ENCODE measurements around the gene WASL. TPM values are rescaled to one million over a fixed set of nuclear protein-coding genes. Genes with fewer than 3 reads are reported as not detected.

WASL gene
- polyA plus RNA-seq, 3 donors = 1.6 to 3.9 (median 2.1) TPM

DNA sequence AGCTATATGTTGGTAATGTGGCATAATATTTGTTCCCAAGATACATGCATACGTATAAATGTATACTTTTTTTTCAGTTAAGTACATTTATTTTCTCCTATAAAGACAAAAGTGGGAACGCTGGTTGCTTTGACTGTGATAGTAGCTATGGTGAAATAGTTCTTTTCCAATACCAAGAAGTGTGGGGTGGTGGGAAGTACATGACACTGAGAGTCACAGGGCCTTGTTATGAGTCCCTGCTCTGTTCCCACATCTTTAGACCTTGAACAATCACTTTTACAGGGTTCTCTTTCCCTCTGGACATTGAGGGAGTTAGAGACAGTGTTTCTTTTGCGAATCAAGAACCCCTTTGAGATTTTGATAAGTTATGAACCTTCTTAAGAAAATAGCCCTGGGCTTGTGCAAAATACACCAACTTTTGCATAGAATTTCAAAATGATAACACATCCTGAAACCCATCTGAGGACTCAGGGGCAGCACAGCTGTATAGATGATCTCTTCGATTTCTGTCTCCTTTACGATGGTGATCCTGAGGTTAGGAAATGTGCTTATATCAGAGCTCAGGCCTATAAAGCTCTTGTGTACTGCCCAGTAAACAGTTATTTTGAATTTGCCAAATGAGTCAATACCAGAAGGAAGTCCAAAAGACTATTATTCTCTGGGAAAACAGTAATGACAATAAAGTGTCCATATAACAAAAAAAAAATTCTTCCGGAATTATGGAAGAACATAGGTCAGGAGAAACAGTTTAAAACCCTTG lies 92.1 kb downstream of the WASL start:
- no peaks in the 10 kb centered on the region for H4K20me1 ChIP-seq (ENCODE audit: insufficient read depth, low read length)
- no peak for DNase-seq
- intact Hi-C loops (cut with micrococcal nuclease) = no loop called here
- H3K4me1 ChIP-seq (ENCODE audit: control insufficient read depth in 1 of 2, insufficient read depth in 2 of 2, low read length in 2 of 2) = no peaks in the 10 kb centered on the region
- H3K36me3 ChIP-seq (replicated peaks in 1 of 2; ENCODE audit: control insufficient read depth in 1 of 2, insufficient read depth in 2 of 2, low read length in 2 of 2) = no peaks in the 10 kb centered on the region
- no peak overlapping the region for H3K4me3 ChIP-seq (replicated peaks in 1 of 3; ENCODE audit: low read depth in 2 of 3, low read length in 3 of 3)
- no peaks in the 10 kb centered on the region for H3K79me2 ChIP-seq (ENCODE audit: insufficient read depth, low read length)
- 93% methylated on average over 2 of the region's 6 CpGs for WGBS (ENCODE audit: insufficient coverage)
- Mint-ChIP-seq H3K27ac (no peak overlapping the region), H3K4me1 (peaks cover under 1% of the 10 kb centered on the region), H3K27me3 (ENCODE audit: low read depth in 3 of 3) (peaks cover 0 to 4% (median 2%) of the 10 kb centered on the region in 3 donors), H3K36me3 (no peaks in the 10 kb centered on the region), H3K4me3 (no peak overlapping the region), H3K9me3 (peaks cover 0 to 3% (median 0%) of the 10 kb centered on the region in 7 donors)
- H3K9ac ChIP-seq (ENCODE audit: insufficient read depth, low read length, poor library complexity, severe bottlenecking) = no peak overlapping the region
- no peak overlapping the region for H3K4me2 ChIP-seq (replicated peaks; ENCODE audit: extremely low read depth, low read length, poor library complexity, severe bottlenecking)
- TF ChIP-seq, protein P1, sequence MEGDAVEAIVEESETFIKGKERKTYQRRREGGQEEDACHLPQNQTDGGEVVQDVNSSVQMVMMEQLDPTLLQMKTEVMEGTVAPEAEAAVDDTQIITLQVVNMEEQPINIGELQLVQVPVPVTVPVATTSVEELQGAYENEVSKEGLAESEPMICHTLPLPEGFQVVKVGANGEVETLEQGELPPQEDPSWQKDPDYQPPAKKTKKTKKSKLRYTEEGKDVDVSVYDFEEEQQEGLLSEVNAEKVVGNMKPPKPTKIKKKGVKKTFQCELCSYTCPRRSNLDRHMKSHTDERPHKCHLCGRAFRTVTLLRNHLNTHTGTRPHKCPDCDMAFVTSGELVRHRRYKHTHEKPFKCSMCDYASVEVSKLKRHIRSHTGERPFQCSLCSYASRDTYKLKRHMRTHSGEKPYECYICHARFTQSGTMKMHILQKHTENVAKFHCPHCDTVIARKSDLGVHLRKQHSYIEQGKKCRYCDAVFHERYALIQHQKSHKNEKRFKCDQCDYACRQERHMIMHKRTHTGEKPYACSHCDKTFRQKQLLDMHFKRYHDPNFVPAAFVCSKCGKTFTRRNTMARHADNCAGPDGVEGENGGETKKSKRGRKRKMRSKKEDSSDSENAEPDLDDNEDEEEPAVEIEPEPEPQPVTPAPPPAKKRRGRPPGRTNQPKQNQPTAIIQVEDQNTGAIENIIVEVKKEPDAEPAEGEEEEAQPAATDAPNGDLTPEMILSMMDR (IDR thresholded peaks at IDR 0.05) = no peak
- H2AFZ ChIP-seq (ENCODE audit: insufficient read depth, low read depth, low read length, poor library complexity, severe bottlenecking) = no peak overlapping the region
- no peaks in the 10 kb centered on the region for H3K27me3 ChIP-seq (ENCODE audit: control insufficient read depth in 2 of 2, insufficient read depth in 2 of 2, low read length in 2 of 2)
- H3K27ac ChIP-seq (ENCODE audit: low read depth in 1 of 2, low read length in 2 of 2) = no peak overlapping the region
- H3K9me3 ChIP-seq (replicated peaks in 1 of 2; ENCODE audit: control insufficient read depth in 1 of 2, insufficient read depth in 1 of 2, low read length in 2 of 2) = no peaks in the 10 kb centered on the region

DNA sequence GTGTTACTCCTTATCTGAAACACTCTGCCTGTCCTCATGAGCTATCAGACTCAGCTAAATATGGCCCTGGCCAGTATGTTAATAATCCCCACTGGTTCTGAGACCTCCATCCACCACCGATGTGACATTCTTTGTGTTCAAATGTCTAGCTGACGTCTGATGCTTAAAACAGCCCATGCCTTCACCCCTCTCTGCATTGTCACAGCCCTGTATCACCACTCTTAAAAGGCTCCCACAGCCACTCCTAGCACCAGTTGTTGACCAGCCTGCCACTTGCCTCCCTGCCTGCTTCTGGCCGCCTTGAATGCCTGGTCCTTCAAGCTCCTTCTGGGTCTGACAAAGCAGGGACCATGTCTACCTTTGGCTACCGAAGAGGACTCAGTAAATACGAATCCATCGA lies 93.2 kb downstream of the WASL start, which contains the start of gene LMOD2:
LMOD2 (plus strand) TSS at position 253 of the 400 bp plus-strand sequence; CDS start at position 351, 98 bp downstream.
- Histone ChIP-seq H3K36me3 (replicated peaks in 1 of 2; ENCODE audit: control insufficient read depth in 1 of 2, insufficient read depth in 2 of 2, low read length in 2 of 2) (no peaks in the 10 kb centered on the region), H3K4me2 (replicated peaks; ENCODE audit: extremely low read depth, low read length, poor library complexity, severe bottlenecking) (no peak within 1 kb of the TSS), H3K4me3 (replicated peaks in 1 of 3; ENCODE audit: low read depth in 2 of 3, low read length in 3 of 3) (no peak within 1 kb of the TSS), H4K20me1 (ENCODE audit: insufficient read depth, low read length) (no peaks in the 10 kb centered on the region), H3K9me3 (replicated peaks in 1 of 2; ENCODE audit: control insufficient read depth in 1 of 2, insufficient read depth in 1 of 2, low read length in 2 of 2) (no peaks in the 10 kb centered on the region), H3K27me3 (ENCODE audit: control insufficient read depth in 2 of 2, insufficient read depth in 2 of 2, low read length in 2 of 2) (no peaks in the 10 kb centered on the region), H3K79me2 (ENCODE audit: insufficient read depth, low read length) (no peaks in the 10 kb centered on the region), H3K27ac (ENCODE audit: low read depth in 1 of 2, low read length in 2 of 2) (no peak within 1 kb of the TSS), H3K4me1 (ENCODE audit: control insufficient read depth in 1 of 2, insufficient read depth in 2 of 2, low read length in 2 of 2) (no peaks in the 10 kb centered on the region), H2AFZ (ENCODE audit: insufficient read depth, low read depth, low read length, poor library complexity, severe bottlenecking) (no peak within 1 kb of the TSS), H3K9ac (ENCODE audit: insufficient read depth, low read length, poor library complexity, severe bottlenecking) (no peak within 1 kb of the TSS)
- Mint-ChIP-seq H3K27me3 (ENCODE audit: low read depth in 3 of 3) (peaks cover 0 to 5% (median 2%) of the 10 kb centered on the region in 3 donors), H3K4me3 (no peak within 1 kb of the TSS), H3K4me1 (no peaks in the 10 kb centered on the region), H3K27ac (no peak within 1 kb of the TSS), H3K9me3 (peaks cover 0 to 3% (median 0%) of the 10 kb centered on the region in 7 donors), H3K36me3 (no peaks in the 10 kb centered on the region)
- TF ChIP-seq, protein P1 (IDR thresholded peaks at IDR 0.05) = no peak
- no peak for DNase-seq
- 85% methylated on average over 6 of the region's 6 CpGs for WGBS (ENCODE audit: insufficient coverage)
- intact Hi-C loops (cut with micrococcal nuclease) = no loop called here

Data from CD14-positive monocyte (primary cell).